Erythroblast (primary cell): ENCODE data around the gene HIF1A.

ENCODE experiments used
- GATA1 ChIP-seq: IDR thresholded peaks from 2 replicates; pipeline ENCODE4 v1.6.1; 2011; ENCODE audit warnings: low read depth, mild to moderate bottlenecking, control low read depth, low read length, moderate library complexity
- POLR2A ChIP-seq: IDR thresholded peaks from 2 replicates; pipeline ENCODE4 v1.6.1; 2011; ENCODE audit warnings: mild to moderate bottlenecking, low read length

DNA sequence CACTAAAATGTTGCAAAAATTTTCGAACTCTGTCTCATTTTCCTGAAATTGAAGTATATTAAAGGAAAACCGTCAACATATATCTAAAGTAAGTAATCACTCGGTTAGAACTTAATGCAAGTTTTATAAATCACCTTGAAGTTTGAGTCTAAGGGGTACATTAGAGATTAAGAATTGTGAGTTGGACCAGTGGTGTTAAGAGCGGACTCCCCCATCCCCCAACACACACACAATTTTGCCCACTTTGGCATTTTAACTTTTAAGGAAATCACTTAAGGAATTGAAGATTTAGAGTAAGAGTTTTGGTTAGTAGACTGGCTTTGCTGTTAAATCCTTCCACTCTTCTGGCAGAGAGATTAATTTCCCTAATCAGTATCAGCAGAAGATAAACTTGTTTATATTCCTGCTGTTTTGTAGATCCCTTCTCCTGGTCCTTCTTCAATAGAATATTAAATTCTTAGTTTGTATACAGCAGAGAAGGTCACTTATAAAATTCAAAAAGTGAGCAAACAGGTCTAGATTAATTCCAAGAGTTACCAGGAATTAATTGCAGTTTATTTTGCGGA is 1.5 kb downstream of the HIF1A start:
- TF ChIP-seq POLR2A (no peak), GATA1 (no peak)
